ENCODE results near the gene TSPAN15.

DNA sequence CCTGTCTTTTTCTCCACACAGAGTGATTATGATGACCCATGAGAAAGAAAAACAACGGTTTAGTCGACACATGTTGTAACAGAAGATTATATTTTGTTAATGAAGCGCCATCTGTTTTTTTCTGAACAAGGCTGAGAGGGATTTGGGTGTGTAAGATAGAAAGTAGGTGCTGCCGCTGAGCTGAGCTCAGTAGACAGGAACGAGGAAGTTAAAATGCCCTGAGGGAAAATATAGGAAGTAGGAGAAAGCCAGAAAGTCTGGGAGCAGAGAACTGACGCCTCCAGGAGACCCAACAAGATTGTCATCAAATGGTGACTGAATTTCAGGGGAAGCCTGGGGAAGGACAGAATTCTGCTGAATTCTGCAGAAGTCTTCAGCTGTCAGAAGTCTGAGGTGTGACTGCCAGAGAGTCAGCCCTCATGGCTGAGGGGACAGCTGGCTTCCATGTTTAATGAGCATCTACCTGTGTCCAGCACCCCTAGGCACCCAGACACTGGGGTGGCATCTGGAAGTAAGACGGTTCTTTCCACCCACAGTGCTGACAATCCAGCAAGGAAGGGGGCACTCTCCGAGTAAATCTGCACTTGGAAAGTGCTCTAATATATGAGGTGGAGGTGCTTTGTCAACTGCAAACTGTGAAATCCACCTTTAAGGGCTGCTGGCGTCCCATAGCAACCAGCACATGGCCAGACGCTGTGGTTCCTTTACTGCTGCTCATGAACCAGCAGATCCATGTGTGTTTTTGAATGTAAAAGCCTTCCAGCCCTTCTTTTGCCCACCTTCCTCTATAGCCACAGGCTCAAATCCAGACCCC, 12.5 kb upstream of the TSPAN15 start:
- TF ChIP-seq, protein P1, sequence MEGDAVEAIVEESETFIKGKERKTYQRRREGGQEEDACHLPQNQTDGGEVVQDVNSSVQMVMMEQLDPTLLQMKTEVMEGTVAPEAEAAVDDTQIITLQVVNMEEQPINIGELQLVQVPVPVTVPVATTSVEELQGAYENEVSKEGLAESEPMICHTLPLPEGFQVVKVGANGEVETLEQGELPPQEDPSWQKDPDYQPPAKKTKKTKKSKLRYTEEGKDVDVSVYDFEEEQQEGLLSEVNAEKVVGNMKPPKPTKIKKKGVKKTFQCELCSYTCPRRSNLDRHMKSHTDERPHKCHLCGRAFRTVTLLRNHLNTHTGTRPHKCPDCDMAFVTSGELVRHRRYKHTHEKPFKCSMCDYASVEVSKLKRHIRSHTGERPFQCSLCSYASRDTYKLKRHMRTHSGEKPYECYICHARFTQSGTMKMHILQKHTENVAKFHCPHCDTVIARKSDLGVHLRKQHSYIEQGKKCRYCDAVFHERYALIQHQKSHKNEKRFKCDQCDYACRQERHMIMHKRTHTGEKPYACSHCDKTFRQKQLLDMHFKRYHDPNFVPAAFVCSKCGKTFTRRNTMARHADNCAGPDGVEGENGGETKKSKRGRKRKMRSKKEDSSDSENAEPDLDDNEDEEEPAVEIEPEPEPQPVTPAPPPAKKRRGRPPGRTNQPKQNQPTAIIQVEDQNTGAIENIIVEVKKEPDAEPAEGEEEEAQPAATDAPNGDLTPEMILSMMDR (conservative IDR thresholded peaks at IDR 0.05 in 1 of 2, IDR thresholded peaks at IDR 0.05 in 1 of 2; ENCODE audit: low read depth in 1 of 2, low read length in 2 of 2) = no peak
- TF ChIP-seq EZH2 (IDR thresholded peaks at IDR 0.05; ENCODE audit: low read length, missing control alignments) = no peak
